Endometrial microvascular endothelial cells (primary cell): ENCODE results near the gene SCAMP3. TPM values are rescaled to one million over a fixed set of nuclear protein-coding genes. Genes with fewer than 3 reads are reported as not detected.
"Not testable (repeated sequence)": the region's sequence is repeated elsewhere in the genome, so short reads cannot be mapped to it uniquely, and the experiment has no call there.

Experiments
- in situ Hi-C: cut with HindIII; loops from 2 replicates; pipeline ENCODE4 v1.10.0; 2017; ENCODE audit warnings: low sequenced_read_pairs, low pct_unique_long_range_greater_than_20kb; ENCODE audit errors: inconsistent ontology term
- total RNA-seq: library from RNA; depleted of rRNA; stranded (reverse); fragments of >200 nt; gene quantifications from one replicate; pipeline ENCODE4 v1.2.3, GENCODE V29; 2015; ENCODE audit errors: inconsistent ontology term

SCAMP3 gene
- total RNA-seq, 1 donor from 2014 or later: 77.1 TPM

GRCh38 chr1:155211381-155212050, 50.6 kb downstream of the SCAMP3 start:
- in situ Hi-C loops: not testable (repeated sequence)

GRCh38 chr1:155210314-155211104, 51.7 kb downstream of the SCAMP3 start:
- in situ Hi-C loops: no loop called here

- in situ Hi-C loops: no loop called here
Measured at GRCh38 chr1:155209312-155209721, 52.8 kb downstream of the SCAMP3 start.

- in situ Hi-C loops: no loop called here
Measured at GRCh38 chr1:155208541-155209311, 53.4 kb downstream of the SCAMP3 start, which contains the start of gene MTX1. MTX1 (plus strand) TSS chr1:155208695; CDS start chr1:155208805, 110 bp downstream.

- in situ Hi-C loops: no loop called here
Measured at GRCh38 chr1:155207806-155208540, 54.2 kb downstream of the SCAMP3 start, which contains the start of gene THBS3. THBS3 (minus strand) TSS chr1:155207897; CDS start chr1:155207876, 21 bp downstream.

GRCh38 chr1:155206891-155207805, 55.0 kb downstream of the SCAMP3 start:
- in situ Hi-C loops: no loop called here

Other genes with a start within 250 kb of the SCAMP3 start
- 0.28 TPM for gene DCST2, start 228.6 kb downstream of the SCAMP3 start, total RNA-seq
- gene DCST1, start 228.5 kb downstream of the SCAMP3 start, total RNA-seq: not detected
- 337 TPM for gene ADAM15, start 211.0 kb downstream of the SCAMP3 start, total RNA-seq
- gene EFNA4, start 198.6 kb downstream of the SCAMP3 start, total RNA-seq: 15.8 TPM
- gene EFNA3, start 183.5 kb downstream of the SCAMP3 start, total RNA-seq: 2.0 TPM
- gene EFNA1, start 134.5 kb downstream of the SCAMP3 start, total RNA-seq: 8.7 TPM
- 47.1 TPM for gene SLC50A1, start 126.5 kb downstream of the SCAMP3 start, total RNA-seq
- 173 TPM for gene DPM3, start 121.8 kb downstream of the SCAMP3 start, total RNA-seq
- 191 TPM for gene KRTCAP2, start 89.1 kb downstream of the SCAMP3 start, total RNA-seq
- 2.4 TPM for gene TRIM46, start 88.5 kb downstream of the SCAMP3 start, total RNA-seq
- gene THBS3, start 54.5 kb downstream of the SCAMP3 start, total RNA-seq: 3.1 TPM
- gene MTX1, start 53.7 kb downstream of the SCAMP3 start, total RNA-seq: 76.7 TPM
- 20.0 TPM for gene ENTREP3, start 6.9 kb downstream of the SCAMP3 start, total RNA-seq
- gene CLK2, start 11.1 kb upstream of the SCAMP3 start, total RNA-seq: 33.1 TPM
- 0.19 TPM for gene HCN3, start 15.1 kb upstream of the SCAMP3 start, total RNA-seq
- gene PKLR, start 39.1 kb upstream of the SCAMP3 start, total RNA-seq: not detected
- gene FDPS, start 46.5 kb upstream of the SCAMP3 start, total RNA-seq: 362 TPM
- 32.8 TPM for gene RUSC1, start 58.5 kb upstream of the SCAMP3 start, total RNA-seq